OCI-LY1 (cell line): Measurements from ENCODE around the gene ARHGAP32.

Experiments used
- H2AFZ ChIP-seq: fragments of 200-600 bp; sonication (generic), shearing (Covaris generic); 2 replicates; pipeline ENCODE4 v1.6.0; 2014; ENCODE audit warnings: antibody characterized with exemption, mild to moderate bottlenecking, low read length
- H3F3A ChIP-seq: fragments of 200-600 bp; sonication (generic), shearing (Covaris generic); 2 replicates; pipeline ENCODE4 v1.6.0; 2014; ENCODE audit warnings: mild to moderate bottlenecking, antibody characterized with exemption, low read length, moderate library complexity; ENCODE audit not compliant: insufficient read depth
- H3K27ac ChIP-seq: fragments of 200-600 bp; sonication (generic); 2 replicates; pipeline ENCODE4 v1.5.1; 2014; ENCODE audit warnings: low read length, mixed run types, mild to moderate bottlenecking, low read depth; ENCODE audit not compliant: poor library complexity, severe bottlenecking
- H3K27me3 ChIP-seq: fragments of 200-600 bp; sonication (generic); 2 replicates; pipeline ENCODE4 v1.6.0; 2014; ENCODE audit warnings: antibody characterized with exemption, mild to moderate bottlenecking, low read length, moderate library complexity; ENCODE audit not compliant: insufficient read depth
- H3K36me3 ChIP-seq: fragments of 200-600 bp; sonication (generic); 2 replicates; pipeline ENCODE4 v1.6.1; 2014; ENCODE audit warnings: mild to moderate bottlenecking, antibody characterized with exemption, low read length, moderate library complexity, mixed read lengths; ENCODE audit not compliant: insufficient read depth
- H3K4me1 ChIP-seq: fragments of 200-600 bp; sonication (generic); 2 replicates; pipeline ENCODE4 v1.5.1; 2014; ENCODE audit warnings: mild to moderate bottlenecking, low read length, moderate library complexity; ENCODE audit not compliant: insufficient read depth, severe bottlenecking
- H3K4me2 ChIP-seq: fragments of 200-600 bp; sonication (generic), shearing (Covaris generic); 2 replicates; pipeline ENCODE4 v1.6.1; 2014; ENCODE audit warnings: low read length
- H3K4me3 ChIP-seq: fragments of 200-600 bp; sonication (generic); 2 replicates; pipeline ENCODE4 v1.5.1; 2014; ENCODE audit warnings: low read length, low read depth, mild to moderate bottlenecking, mixed read lengths; ENCODE audit not compliant: poor library complexity, severe bottlenecking
- H3K79me2 ChIP-seq: fragments of 200-600 bp; shearing (Covaris generic); 2 replicates; pipeline ENCODE4 v1.6.1; 2016; ENCODE audit warnings: mixed run types, low read length, mixed read lengths; ENCODE audit not compliant: insufficient read depth
- H3K9ac ChIP-seq: fragments of 200-600 bp; sonication (generic), shearing (Covaris generic); 2 replicates; pipeline ENCODE4 v1.6.1; 2014; ENCODE audit warnings: mild to moderate bottlenecking, low read length, mixed read lengths
- H3K9me2 ChIP-seq: fragments of 200-600 bp; sonication (generic), shearing (Covaris generic); 2 replicates; pipeline ENCODE4 v1.6.1; 2014; ENCODE audit warnings: low read depth, mild to moderate bottlenecking, low read length, mixed read lengths
- H3K9me3 ChIP-seq: fragments of 200-600 bp; shearing (Covaris generic); 2 replicates; pipeline ENCODE4 v1.6.1; 2014; ENCODE audit warnings: low read length, mixed read lengths
- H4K20me1 ChIP-seq: fragments of 200-600 bp; sonication (generic), shearing (Covaris generic); 2 replicates; pipeline ENCODE4 v1.6.0; 2016; ENCODE audit warnings: mild to moderate bottlenecking, low read length; ENCODE audit not compliant: insufficient read depth
- CTCF ChIP-seq: fragments of 200-600 bp; sonication (generic), shearing (Covaris generic); IDR thresholded peaks from 2 replicates; pipeline ENCODE4 v1.5.1; 2017; ENCODE audit warnings: mild to moderate bottlenecking, antibody characterized with exemption, low read length, moderate library complexity, mixed read lengths
- EZH2 ChIP-seq: fragments of 200-600 bp; sonication (generic), shearing (Covaris generic); IDR thresholded peaks from 2 replicates; pipeline ENCODE4 v1.8.0; 2017; ENCODE audit warnings: borderline replicate concordance, mixed run types, mild to moderate bottlenecking, antibody characterized with exemption, low read length, moderate library complexity, mixed read lengths

The ARHGAP32 gene

GRCh38 chr11:129089279-129089678, 102.8 kb downstream of the ARHGAP32 start:
- H3K27me3 ChIP-seq = no peaks in the 10 kb centered on the region
- H3K4me3 ChIP-seq = no peak overlapping the region
- no peaks in the 10 kb centered on the region for H4K20me1 ChIP-seq
- H3K9me3 ChIP-seq = no peaks in the 10 kb centered on the region
- no peak overlapping the region for H3K4me2 ChIP-seq
- no peaks in the 10 kb centered on the region for H3K79me2 ChIP-seq
- TF ChIP-seq EZH2 (no peak), CTCF (no peak)
- H3K9me2 ChIP-seq = no peaks in the 10 kb centered on the region
- no peak overlapping the region for H3K9ac ChIP-seq
- no peaks in the 10 kb centered on the region for H3F3A ChIP-seq
- no peak overlapping the region for H2AFZ ChIP-seq
- no peak overlapping the region for H3K27ac ChIP-seq
- no peaks in the 10 kb centered on the region for H3K36me3 ChIP-seq
- no peaks in the 10 kb centered on the region for H3K4me1 ChIP-seq

- H3K36me3 ChIP-seq = no peaks in the 10 kb centered on the region
- H3K4me1 ChIP-seq = no peaks in the 10 kb centered on the region
- no peaks in the 10 kb centered on the region for H3F3A ChIP-seq
- TF ChIP-seq CTCF (no peak), EZH2 (no peak)
- no peak overlapping the region for H3K4me2 ChIP-seq
- no peak overlapping the region for H3K9ac ChIP-seq
- H3K27ac ChIP-seq = no peak overlapping the region
- H3K79me2 ChIP-seq = no peaks in the 10 kb centered on the region
- H3K4me3 ChIP-seq = no peak overlapping the region
- no peak overlapping the region for H2AFZ ChIP-seq
- no peaks in the 10 kb centered on the region for H3K9me2 ChIP-seq
- no peaks in the 10 kb centered on the region for H4K20me1 ChIP-seq
- H3K9me3 ChIP-seq = no peaks in the 10 kb centered on the region
- H3K27me3 ChIP-seq = no peaks in the 10 kb centered on the region
These were observed 105.1 kb downstream of the ARHGAP32 start for GRCh38 chr11:129086976-129087375.

DNA sequence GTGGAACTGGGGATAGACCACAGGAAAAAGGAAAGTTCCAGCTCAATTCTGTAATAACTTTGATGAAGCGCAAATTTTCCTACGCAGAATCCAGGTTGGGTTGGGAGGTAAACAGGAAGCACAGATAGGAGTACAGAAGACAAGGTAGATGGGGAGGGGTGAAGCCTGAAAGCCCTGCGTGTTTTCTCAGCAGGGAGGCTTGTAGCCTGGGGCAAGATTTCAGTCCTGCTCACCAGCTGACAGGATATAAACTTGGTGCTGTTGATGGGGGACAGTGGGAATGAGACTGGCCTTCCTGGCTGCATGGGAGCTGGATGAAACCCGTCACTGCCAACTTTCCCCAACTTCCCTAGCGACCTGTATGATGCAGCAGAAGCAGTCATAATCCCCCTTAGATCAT, 114.9 kb downstream of the ARHGAP32 start:
- H3K27me3 ChIP-seq = no peaks in the 10 kb centered on the region
- H3K4me1 ChIP-seq = no peaks in the 10 kb centered on the region
- no peaks in the 10 kb centered on the region for H3K79me2 ChIP-seq
- H3K9me2 ChIP-seq = no peaks in the 10 kb centered on the region
- no peaks in the 10 kb centered on the region for H3K36me3 ChIP-seq
- H3K4me2 ChIP-seq = no peak overlapping the region
- H3K27ac ChIP-seq = no peak overlapping the region
- H2AFZ ChIP-seq = no peak overlapping the region
- no peaks in the 10 kb centered on the region for H3F3A ChIP-seq
- TF ChIP-seq EZH2 (no peak), CTCF (no peak)
- no peaks in the 10 kb centered on the region for H3K9me3 ChIP-seq
- no peak overlapping the region for H3K9ac ChIP-seq
- no peaks in the 10 kb centered on the region for H4K20me1 ChIP-seq
- no peak overlapping the region for H3K4me3 ChIP-seq
